HK-2 (cell line): ENCODE results near the gene NSFL1C.

Experiments used
- DNase-seq: peaks from one replicate; pipeline ENCODE4 v3.0.0-alpha.2; 2018; ENCODE audit not compliant: unreplicated experiment

NSFL1C gene

DNA sequence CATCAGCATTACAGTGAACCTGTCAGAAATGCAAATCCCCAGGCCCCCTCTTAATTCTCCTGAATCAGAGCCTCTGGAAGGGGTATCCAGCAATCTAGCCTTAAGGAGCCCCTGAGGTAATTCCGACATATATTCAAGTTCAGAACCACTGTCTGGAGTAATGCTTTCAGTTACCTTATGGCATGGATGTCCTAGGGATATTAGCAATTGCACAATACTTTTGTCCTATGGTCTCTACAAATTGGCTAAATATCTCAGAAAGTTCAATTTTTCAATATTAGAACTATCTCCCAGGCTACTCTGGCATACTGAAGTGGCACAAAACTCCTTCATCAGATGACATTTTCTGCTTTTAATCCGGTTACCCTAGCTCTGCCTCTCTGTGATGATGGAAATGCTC, 6.4 kb downstream of the NSFL1C start:
- no peak for DNase-seq

GRCh38 chr20:1457992-1458391, 8.7 kb downstream of the NSFL1C start:
- DNase-seq, result no peak

- no peak for DNase-seq
Measured at GRCh38 chr20:1456300-1456699, 10.3 kb downstream of the NSFL1C start.

GRCh38 chr20:1450926-1451491, 15.6 kb downstream of the NSFL1C start:
- no peak for DNase-seq

- no peak for DNase-seq
Measured at GRCh38 chr20:1449370-1449769, 17.3 kb downstream of the NSFL1C start.

DNA sequence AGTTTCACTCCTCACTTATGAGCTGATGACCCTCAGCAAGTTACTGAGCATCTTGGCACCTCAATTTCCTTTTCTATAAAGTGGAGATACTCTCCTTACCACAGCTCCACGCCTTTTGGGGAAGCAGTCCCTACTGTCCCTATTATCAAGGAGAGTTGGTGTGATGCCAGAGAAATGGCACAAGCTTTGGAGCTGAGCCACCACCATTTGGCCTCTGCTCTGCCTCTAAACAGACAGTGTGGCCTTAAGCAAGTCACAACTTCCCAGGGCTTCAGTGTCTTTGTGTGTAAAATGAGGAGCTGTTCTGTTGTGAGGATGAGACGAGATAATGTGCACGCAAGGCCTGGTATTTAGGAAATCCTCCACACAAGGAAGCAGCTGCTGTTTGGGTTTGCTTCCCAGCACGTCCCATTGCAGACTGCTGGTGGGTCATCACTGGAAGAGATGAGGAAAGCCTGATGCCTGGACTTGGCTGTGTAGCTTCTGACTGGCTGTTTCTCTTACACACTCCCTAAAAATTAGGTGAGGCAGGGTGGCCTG, 18.5 kb downstream of the NSFL1C start:
- DNase-seq, result no peak

- no peak for DNase-seq
Measured at GRCh38 chr20:1446536-1446935, 20.1 kb downstream of the NSFL1C start.

DNA sequence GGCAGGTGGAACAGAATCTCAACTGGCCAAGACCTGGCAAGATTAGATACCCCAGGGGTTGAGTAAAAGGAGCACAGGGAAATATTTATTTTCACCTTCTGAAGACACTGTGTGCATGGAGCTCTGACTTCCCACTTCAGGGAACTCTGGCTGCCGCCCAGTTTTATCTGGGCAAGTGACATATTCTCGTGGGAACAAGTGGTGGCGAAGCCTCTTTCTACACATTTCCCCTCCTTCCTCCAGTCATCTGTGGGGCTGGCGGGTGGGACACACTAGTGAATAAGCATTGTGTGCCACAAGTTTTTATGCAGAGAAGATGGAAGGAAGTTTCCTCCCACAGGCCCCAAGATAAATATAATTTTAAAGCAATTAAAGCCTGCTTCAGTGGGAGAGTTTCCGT, 23.6 kb downstream of the NSFL1C start:
- no peak for DNase-seq

GRCh38 chr20:1442304-1442703, 24.3 kb downstream of the NSFL1C start:
- no peak for DNase-seq

- DNase-seq, result no peak
Measured at GRCh38 chr20:1441133-1441532, 25.5 kb downstream of the NSFL1C start.

DNA sequence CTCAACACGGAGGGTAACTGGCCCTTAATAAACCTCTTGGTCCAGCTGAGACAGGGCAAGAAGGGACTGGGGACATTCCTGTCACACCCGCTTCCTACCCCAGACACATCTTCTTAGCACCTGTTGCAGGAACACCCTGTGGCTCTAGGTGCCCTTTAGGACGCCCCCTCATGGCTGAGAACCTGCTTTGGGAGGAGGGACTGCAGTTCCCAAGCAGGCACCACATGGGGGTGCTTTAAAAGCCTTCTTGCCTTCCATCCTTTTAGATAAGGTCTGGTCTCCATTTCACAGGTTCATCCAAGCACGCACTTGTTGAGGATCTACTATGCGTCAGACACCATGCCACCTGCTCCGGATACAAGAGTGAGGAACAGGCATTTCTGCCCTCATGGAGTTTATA, 26.6 kb downstream of the NSFL1C start:
- no peak for DNase-seq

DNA sequence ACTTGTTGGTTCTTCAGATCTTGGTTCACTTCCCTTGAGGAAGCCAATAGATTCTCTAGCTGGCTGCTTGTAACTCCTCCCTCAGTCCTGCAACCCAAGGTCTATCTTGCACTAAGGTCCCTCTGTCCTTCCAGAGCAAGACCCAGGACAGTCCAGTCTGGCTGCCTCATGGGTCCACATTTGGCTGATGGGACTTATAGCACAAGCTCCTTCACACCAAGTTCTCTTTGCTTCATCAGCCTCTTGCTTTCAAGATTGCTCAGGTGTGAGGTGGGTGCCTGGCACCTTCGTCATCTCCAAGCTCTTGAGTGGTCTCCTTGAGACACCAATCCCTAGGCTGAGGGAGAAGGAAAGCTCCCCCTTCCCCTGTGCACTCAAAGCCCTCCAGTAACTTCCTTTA, 28.3 kb downstream of the NSFL1C start:
- no peak for DNase-seq

- peak; percentile 75 for DNase-seq
Measured at GRCh38 chr20:1437235-1437904, 29.3 kb downstream of the NSFL1C start.

GRCh38 chr20:1436263-1436662, 30.4 kb downstream of the NSFL1C start:
- no peak for DNase-seq

GRCh38 chr20:1435337-1435699, 31.3 kb downstream of the NSFL1C start:
- DNase-seq, result no peak

DNA sequence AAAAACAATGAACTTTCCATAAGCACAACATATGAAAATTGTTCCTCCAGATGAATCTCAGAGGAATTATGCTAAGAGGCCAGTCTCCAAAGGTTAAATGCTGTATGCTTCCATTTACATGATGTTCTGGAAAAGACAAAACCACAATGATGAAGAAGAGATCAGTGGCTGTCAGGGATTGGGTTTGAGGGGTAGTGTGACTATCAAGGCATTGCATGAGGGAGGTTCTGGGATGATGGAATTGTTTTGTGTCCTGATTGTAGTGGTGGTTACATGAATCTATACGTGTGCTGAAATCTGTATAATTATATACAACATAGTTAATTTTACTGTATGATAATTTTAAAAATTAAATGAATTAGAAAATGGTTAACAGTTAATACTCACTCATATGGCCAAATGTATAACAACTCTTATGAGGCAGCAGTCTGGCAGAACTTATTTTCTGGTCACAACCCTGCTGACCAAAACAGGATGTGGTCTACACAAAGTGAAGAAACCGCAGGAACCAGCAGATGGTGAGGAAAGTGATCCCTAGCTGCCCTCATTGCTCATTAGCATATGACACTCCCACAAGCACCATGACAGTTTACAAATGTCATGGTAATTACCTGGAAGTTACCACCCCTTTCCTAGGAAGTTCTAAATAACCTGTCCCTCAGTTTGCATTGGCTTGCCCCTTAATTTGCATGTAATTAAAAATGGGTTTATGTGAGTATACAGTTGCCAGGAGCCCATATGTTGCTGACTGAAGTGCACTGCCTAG, 31.9 kb downstream of the NSFL1C start:
- peak; percentile 62 for DNase-seq

DNA sequence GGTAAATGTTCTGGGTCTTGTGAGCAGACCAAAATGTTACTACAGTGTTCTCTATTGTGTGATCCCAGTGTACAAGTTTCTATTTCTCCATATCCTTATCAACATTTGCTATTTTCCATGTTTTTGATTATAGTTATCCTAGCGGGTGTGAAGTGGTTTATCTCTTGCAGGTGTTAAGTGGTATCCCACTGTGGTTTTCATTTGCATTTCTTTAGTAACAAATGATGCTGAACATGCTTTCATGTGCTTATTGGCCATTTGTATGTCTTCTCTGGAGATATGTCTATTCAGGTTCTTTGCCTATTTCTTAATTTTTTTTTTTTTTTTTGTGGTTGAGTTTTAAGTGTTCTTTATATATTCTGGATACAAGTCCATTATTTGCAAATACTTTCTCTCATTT, 35.5 kb downstream of the NSFL1C start:
- DNase-seq, result no peak

GRCh38 chr20:1430004-1430451, 36.6 kb downstream of the NSFL1C start:
- no peak for DNase-seq

DNA sequence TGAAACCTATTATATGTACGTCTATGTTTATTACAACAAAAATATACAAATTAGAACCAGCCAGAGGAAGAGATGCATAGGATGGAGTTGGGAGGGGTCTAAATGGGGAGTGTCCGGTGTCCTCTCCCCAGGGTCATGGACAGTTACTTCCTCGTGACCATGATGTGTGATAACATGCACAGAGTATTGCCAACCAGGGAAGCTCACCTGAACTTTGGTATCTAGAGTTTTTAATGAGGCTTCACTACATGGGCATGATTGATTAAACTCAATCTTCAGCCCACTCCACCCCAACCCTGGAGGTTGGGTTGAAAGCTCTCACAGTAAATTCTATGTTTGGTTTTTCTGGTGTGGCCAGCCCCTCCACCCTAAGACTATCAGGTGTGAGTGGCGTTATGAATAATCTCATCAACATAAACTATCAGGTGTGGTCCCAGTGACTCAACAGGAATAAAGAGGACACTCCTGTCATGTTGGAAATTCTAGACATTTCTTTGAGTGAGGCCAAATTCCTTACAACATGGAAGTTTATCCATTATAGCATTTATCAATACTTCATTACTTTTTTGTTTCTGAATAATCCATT, 37.4 kb downstream of the NSFL1C start:
- no peak for DNase-seq

GRCh38 chr20:1427457-1428054, 39.1 kb downstream of the NSFL1C start:
- no peak for DNase-seq

- DNase-seq, result no peak
Measured at GRCh38 chr20:1426231-1426849, 40.3 kb downstream of the NSFL1C start.

DNA sequence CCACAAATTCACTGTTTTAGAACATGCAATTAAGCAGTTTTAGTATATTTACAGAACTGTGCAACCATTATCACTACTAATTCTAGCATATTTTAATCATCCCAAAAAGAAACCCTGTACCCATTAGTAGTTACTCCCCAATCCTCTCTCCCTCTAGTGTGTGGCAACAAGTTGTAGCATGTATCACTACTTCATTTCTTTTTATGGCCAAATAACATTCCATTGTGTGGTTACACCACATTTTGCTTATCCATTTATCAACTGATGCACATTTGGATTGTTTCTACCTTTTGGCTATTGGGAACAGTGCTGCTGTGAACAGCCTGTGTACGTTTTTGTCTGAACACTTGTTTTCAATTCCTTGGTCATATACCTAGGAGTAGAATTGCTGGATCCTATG, 42.3 kb downstream of the NSFL1C start:
- DNase-seq, result no peak
